HepG2 (cell line): ENCODE data around the gene RERE. TPM values are rescaled to one million over a fixed set of nuclear protein-coding genes. Genes with fewer than 3 reads are reported as not detected.

Source experiments
- BCL3 ChIP-seq: sonication (generic); formaldehyde crosslinking; IDR thresholded peaks from 2 replicates; pipeline ENCODE4 v1.5.1; 2020; ENCODE audit warnings: mild to moderate bottlenecking, missing genetic modification reagents, moderate library complexity
- EEA1 ChIP-seq: sonication (generic); formaldehyde crosslinking; IDR thresholded peaks from 2 replicates; pipeline ENCODE4 v1.5.1; 2020; ENCODE audit warnings: mild to moderate bottlenecking, missing genetic modification reagents, borderline replicate concordance
- ERF ChIP-seq: IDR thresholded peaks from 2 replicates; pipeline ENCODE4 v1.6.1; 2018; ENCODE audit warnings: missing biosample characterization, missing genetic modification reagents
- FOSL1 ChIP-seq: sonication (generic); formaldehyde crosslinking; IDR thresholded peaks from 2 replicates; pipeline ENCODE4 v1.9.0; 2021; ENCODE audit warnings: missing genetic modification reagents, borderline replicate concordance
- GLMP ChIP-seq: sonication (generic); formaldehyde crosslinking; IDR thresholded peaks from 2 replicates; pipeline ENCODE4 v1.9.0; 2021; ENCODE audit warnings: missing genetic modification reagents, mild to moderate bottlenecking, borderline replicate concordance
- HIVEP1 ChIP-seq: sonication (generic); formaldehyde crosslinking; IDR thresholded peaks from 2 replicates; pipeline ENCODE4 v1.4.0; 2020; ENCODE audit warnings: mild to moderate bottlenecking, missing genetic modification reagents
- KLF15 ChIP-seq: sonication (generic); formaldehyde crosslinking; IDR thresholded peaks from 2 replicates; pipeline ENCODE4 v1.8.1; 2023; ENCODE audit warnings: borderline replicate concordance, mild to moderate bottlenecking, inconsistent platforms, missing genetic modification reagents, mixed read lengths
- MAZ ChIP-seq, 2 experiments: sonication (generic) in 1 of 2; formaldehyde crosslinking in 1 of 2; IDR thresholded peaks; 2 replicates each; pipeline versions ENCODE4 v1.5.0 to v1.6.1; 2012 to 2020; ENCODE audit warnings: low read depth in 2 of 2, mild to moderate bottlenecking in 2 of 2, borderline replicate concordance in 1 of 2, improper control_type of control experiment in 1 of 2, low read length in 1 of 2, missing genetic modification reagents in 1 of 2, moderate library complexity in 1 of 2
- MTA1 ChIP-seq: sonication (generic); formaldehyde crosslinking; IDR thresholded peaks from 2 replicates; pipeline ENCODE4 v1.4.0; 2020; ENCODE audit warnings: missing genetic modification reagents, mild to moderate bottlenecking, borderline replicate concordance
- PAWR ChIP-seq: sonication (generic); formaldehyde crosslinking; IDR thresholded peaks from 2 replicates; pipeline ENCODE4 v1.4.0; 2020; ENCODE audit warnings: missing genetic modification reagents, mild to moderate bottlenecking, borderline replicate concordance
- POGZ ChIP-seq: sonication (generic); formaldehyde crosslinking; IDR thresholded peaks from 2 replicates; pipeline ENCODE4 v1.4.0; 2020; ENCODE audit warnings: mild to moderate bottlenecking, missing genetic modification reagents
- RARA ChIP-seq: IDR thresholded peaks from 2 replicates; pipeline ENCODE4 v1.6.1; 2016; ENCODE audit warnings: missing genetic modification reagents, missing compliant biosample characterization
- RARG ChIP-seq: sonication (generic); formaldehyde crosslinking; IDR thresholded peaks from 2 replicates; pipeline ENCODE4 v1.4.0; 2020; ENCODE audit warnings: low read depth, mild to moderate bottlenecking, missing genetic modification reagents
- SSRP1 ChIP-seq: IDR thresholded peaks from 2 replicates; pipeline ENCODE4 v1.6.1; 2016; ENCODE audit warnings: control low read depth
- YY1 ChIP-seq: IDR thresholded peaks from 2 replicates; pipeline ENCODE4 v1.6.1; 2011; ENCODE audit warnings: low read length, low read depth, moderate library complexity, mild to moderate bottlenecking; ENCODE audit not compliant: insufficient read depth, insufficient replicate concordance
- ZC3H13 ChIP-seq: sonication (generic); formaldehyde crosslinking; IDR thresholded peaks from 2 replicates; pipeline ENCODE4 v1.8.1; 2023; ENCODE audit warnings: mild to moderate bottlenecking, missing genetic modification reagents, moderate library complexity
- ZNF282 ChIP-seq: fragments of 450-650 bp; IDR thresholded peaks from 2 replicates; pipeline ENCODE4 v1.6.1; 2018; ENCODE audit not compliant: partially characterized antibody
- ZNF331 ChIP-seq: sonication (generic); formaldehyde crosslinking; IDR thresholded peaks from 2 replicates; pipeline ENCODE4 v1.4.0; 2020; ENCODE audit warnings: missing genetic modification reagents
- ZNF674 ChIP-seq: sonication (generic); formaldehyde crosslinking; IDR thresholded peaks from 2 replicates; pipeline ENCODE4 v1.5.0; 2020; ENCODE audit warnings: low read depth, mild to moderate bottlenecking, missing genetic modification reagents
- ZNF703 ChIP-seq: sonication (generic); formaldehyde crosslinking; IDR thresholded peaks from 2 replicates; pipeline ENCODE4 v1.5.1; 2020; ENCODE audit warnings: missing genetic modification reagents, mild to moderate bottlenecking, moderate library complexity, borderline replicate concordance
- ZSCAN9 ChIP-seq: IDR thresholded peaks from 2 replicates; pipeline ENCODE4 v1.6.1; 2016; ENCODE audit warnings: borderline replicate concordance
- polyA plus RNA-seq, 8 experiments: library from polyadenylated mRNA; depleted of rRNA in 3 of 8; stranded (reverse) in 7 of 8; unstranded in 1 of 8; fragments of >200 nt; fragmentation: Illumina TruSeq in 4 of 8; extraction: Trizol in 4 of 8; gene quantifications; 2 replicates each; pipeline versions ENCODE4 v1.2.1 to v1.2.3, GENCODE V29; 2011 to 2016; ENCODE audit warnings: low read depth in 4 of 8, missing spikeins in 1 of 8, mixed read lengths in 1 of 8; ENCODE audit not compliant: insufficient read depth in 1 of 8
- total RNA-seq, 5 experiments: library from RNA; depleted of rRNA; stranded (reverse); fragments of >200 nt; fragmentation: Illumina TruSeq; extraction: Trizol; gene quantifications; 2 replicates each; pipeline ENCODE4 v1.2.3, GENCODE V29; 2016; ENCODE audit warnings: low read depth in 1 of 5
- TF ChIP-seq, protein P1 (sequence below): sonication (generic); formaldehyde crosslinking; IDR thresholded peaks from 2 replicates; pipeline ENCODE4 v1.4.0; 2020; ENCODE audit warnings: low read depth, mild to moderate bottlenecking, missing genetic modification reagents
- TF ChIP-seq, protein P2 (sequence below): sonication (generic); formaldehyde crosslinking; IDR thresholded peaks from 2 replicates; pipeline ENCODE4 v1.4.0; 2020; ENCODE audit warnings: missing genetic modification reagents, borderline replicate concordance

The RERE gene
- total and polyA plus RNA-seq, 2 of the 13 experiments (the other 11 are each of a cell fraction or from before 2014, with no cell fraction given) = 18.3 to 21.9 TPM

DNA sequence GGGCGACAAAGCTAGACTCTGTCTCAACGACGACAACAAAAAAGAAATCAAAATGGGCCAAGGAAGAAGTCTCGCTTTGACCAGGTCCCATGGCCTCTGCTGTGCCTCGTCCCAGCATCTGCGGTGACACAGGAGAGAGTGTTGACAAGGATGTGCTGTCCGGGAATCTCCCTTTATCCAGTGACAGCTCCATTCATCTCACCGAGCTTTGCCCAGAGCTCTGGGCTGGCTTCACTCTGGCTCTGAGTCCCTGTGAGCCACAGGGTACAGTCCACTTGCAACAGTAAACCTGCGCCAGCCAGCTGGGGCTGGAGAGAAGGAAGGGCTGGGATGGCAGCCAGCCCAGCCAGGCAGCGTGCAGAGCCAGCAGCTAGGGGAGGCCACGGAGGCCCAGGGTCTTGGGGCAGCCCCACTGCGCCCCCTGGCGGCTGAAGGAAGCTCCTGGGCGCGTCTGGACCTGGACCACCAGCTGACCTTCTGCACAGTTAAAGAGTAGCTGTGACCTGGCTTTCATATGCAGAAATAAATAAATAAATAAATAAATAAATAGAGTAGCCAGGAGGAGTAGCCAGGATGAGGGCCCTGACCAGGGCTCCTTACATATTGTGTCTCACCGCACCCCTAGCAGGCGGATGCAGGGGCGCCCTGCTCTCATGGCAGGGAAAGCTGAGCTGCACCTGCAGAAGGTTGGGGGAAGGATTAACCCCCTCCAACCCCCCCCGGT, 31.4 kb upstream of the RERE start (continued):
- TF ChIP-seq HIVEP1 (no peak), SSRP1 (CRISPR knock-in tag) (no peak), ZNF674 (CRISPR knock-in tag) (no peak), GLMP (no peak), ZNF331 (CRISPR knock-in tag) (peak; percentile 82; the same call in 1 of the 2 replicates), PAWR (CRISPR knock-in tag) (no peak), MTA1 (CRISPR knock-in tag) (0 out of 2 replicates have a peak, but pooled peaks have one; percentile 27), ZSCAN9 (peak; percentile 81), ZNF703 (no peak), EEA1 (CRISPR knock-in tag) (no peak), ZC3H13 (no peak), RARG (CRISPR knock-in tag) (no peak), KLF15 (CRISPR knock-in tag) (no peak), ERF (CRISPR knock-in tag) (peak; percentile 96), ZNF282 (no peak), FOSL1 (CRISPR knock-in tag) (no peak), RARA (no peak; the same call in 1 of the 2 replicates), POGZ (peak; percentile 63; the same call in 1 of the 2 replicates), BCL3 (CRISPR knock-in tag) (no peak), YY1 (peak; percentile 75), MAZ (IDR thresholded peaks at IDR 0.05; ENCODE audit: borderline replicate concordance, low read depth, low read length) (no peak), MAZ (CRISPR knock-in tag; IDR thresholded peaks at IDR 0.05; ENCODE audit: low read depth) (no peak)
- TF ChIP-seq, protein P1, sequence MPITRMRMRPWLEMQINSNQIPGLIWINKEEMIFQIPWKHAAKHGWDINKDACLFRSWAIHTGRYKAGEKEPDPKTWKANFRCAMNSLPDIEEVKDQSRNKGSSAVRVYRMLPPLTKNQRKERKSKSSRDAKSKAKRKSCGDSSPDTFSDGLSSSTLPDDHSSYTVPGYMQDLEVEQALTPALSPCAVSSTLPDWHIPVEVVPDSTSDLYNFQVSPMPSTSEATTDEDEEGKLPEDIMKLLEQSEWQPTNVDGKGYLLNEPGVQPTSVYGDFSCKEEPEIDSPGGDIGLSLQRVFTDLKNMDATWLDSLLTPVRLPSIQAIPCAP (CRISPR knock-in tag) = no peak
- TF ChIP-seq, protein P2, sequence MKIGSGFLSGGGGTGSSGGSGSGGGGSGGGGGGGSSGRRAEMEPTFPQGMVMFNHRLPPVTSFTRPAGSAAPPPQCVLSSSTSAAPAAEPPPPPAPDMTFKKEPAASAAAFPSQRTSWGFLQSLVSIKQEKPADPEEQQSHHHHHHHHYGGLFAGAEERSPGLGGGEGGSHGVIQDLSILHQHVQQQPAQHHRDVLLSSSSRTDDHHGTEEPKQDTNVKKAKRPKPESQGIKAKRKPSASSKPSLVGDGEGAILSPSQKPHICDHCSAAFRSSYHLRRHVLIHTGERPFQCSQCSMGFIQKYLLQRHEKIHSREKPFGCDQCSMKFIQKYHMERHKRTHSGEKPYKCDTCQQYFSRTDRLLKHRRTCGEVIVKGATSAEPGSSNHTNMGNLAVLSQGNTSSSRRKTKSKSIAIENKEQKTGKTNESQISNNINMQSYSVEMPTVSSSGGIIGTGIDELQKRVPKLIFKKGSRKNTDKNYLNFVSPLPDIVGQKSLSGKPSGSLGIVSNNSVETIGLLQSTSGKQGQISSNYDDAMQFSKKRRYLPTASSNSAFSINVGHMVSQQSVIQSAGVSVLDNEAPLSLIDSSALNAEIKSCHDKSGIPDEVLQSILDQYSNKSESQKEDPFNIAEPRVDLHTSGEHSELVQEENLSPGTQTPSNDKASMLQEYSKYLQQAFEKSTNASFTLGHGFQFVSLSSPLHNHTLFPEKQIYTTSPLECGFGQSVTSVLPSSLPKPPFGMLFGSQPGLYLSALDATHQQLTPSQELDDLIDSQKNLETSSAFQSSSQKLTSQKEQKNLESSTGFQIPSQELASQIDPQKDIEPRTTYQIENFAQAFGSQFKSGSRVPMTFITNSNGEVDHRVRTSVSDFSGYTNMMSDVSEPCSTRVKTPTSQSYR (CRISPR knock-in tag) = no peak
